Stomach (tissue), 9 donors: ENCODE results near the gene DHODH. TPM values are rescaled to one million over a fixed set of nuclear protein-coding genes. Genes with fewer than 3 reads are reported as not detected.

Experiments
- DNase-seq, 2 donors: peaks; one replicate each; pipeline versions ENCODE4 v3.0.0 to v3.0.0-alpha.2; 2013 to 2019
- H3K27ac ChIP-seq, 5 donors: fragments of 200-600 bp in 4 of 5; sonication (generic) in 4 of 5; one replicate each; pipeline ENCODE4 v1.5.1; 2013 to 2019; ENCODE audit warnings: mild to moderate bottlenecking in 1 of 5, moderate library complexity in 1 of 5
- H3K27me3 ChIP-seq, 3 donors: fragments of 200-600 bp; sonication (generic); one replicate each; pipeline ENCODE4 v1.5.1; 2017 to 2019; ENCODE audit warnings: mixed run types in 1 of 3
- H3K36me3 ChIP-seq, 4 donors: fragments of 200-600 bp; sonication (generic); 1 replicate in 3 of 4; 2 replicates in 1 of 4; pipeline ENCODE4 v1.5.1; 2016 to 2019
- H3K4me1 ChIP-seq, 4 donors: fragments of 200-600 bp; sonication (generic); one replicate each; pipeline ENCODE4 v1.5.1; 2016 to 2019
- H3K4me3 ChIP-seq, 4 donors: fragments of 200-600 bp; sonication (generic) in 3 of 4; one replicate each; pipeline ENCODE4 v1.5.1; 2016 to 2019; ENCODE audit warnings: mild to moderate bottlenecking in 1 of 4
- H3K9me3 ChIP-seq, 4 donors: fragments of 200-600 bp; sonication (generic); one replicate each; pipeline ENCODE4 v1.5.1; 2016 to 2019
- EP300 ChIP-seq: sonication (generic); formaldehyde crosslinking; IDR thresholded peaks from one replicate; pipeline ENCODE4 v1.6.1; 2017; ENCODE audit warnings: antibody characterized with exemption
- POLR2A ChIP-seq, 4 donors: fragments of 450-650 bp; IDR thresholded peaks; one replicate each; pipeline ENCODE4 v1.6.1; 2016; ENCODE audit warnings: antibody characterized with exemption in 4 of 4, control low read depth in 2 of 4, mild to moderate bottlenecking in 1 of 4, moderate library complexity in 1 of 4
- POLR2AphosphoS5 ChIP-seq, 3 donors: sonication (generic); formaldehyde crosslinking; IDR thresholded peaks; one replicate each; pipeline ENCODE4 v1.6.1; 2016; ENCODE audit warnings: antibody characterized with exemption in 3 of 3
- WGBS, 5 donors: extraction: QIAGEN DNeasy Blood & Tissue Kit in 3 of 5; methylation state at CpG; one replicate each; pipeline versions ENCODE4 v1.1.5 to v1.1.7; 2013 to 2018; 5-methylcytosine and 5-hydroxymethylcytosine counted together
- intact Hi-C: fragments of 100-400 bp; cut with DNase I; formaldehyde crosslinking; loops from one replicate; pipeline ENCODE4 v1.15.1; 2023; ENCODE audit warnings: low total_unique reads
- polyA plus RNA-seq, 3 donors: library from polyadenylated mRNA; stranded (reverse); fragments of 200-250 nt; gene quantifications; one replicate each; pipeline ENCODE4 v1.2.3, GENCODE V29; 2013
- total RNA-seq, 5 donors: library from RNA; depleted of rRNA; stranded (reverse); fragments of >200 nt; gene quantifications; one replicate each; pipeline versions ENCODE4 v1.1.0 to v1.2.3, GENCODE V29; 2014 to 2016
- TF ChIP-seq, protein P1 (sequence below), 7 experiments: fragments of 450-650 bp in 4 of 7; fragments of 200-600 bp in 3 of 7; sonication (generic) in 3 of 7; IDR thresholded peaks; one replicate each; pipeline ENCODE4 v1.5.1; 2016 to 2019; ENCODE audit warnings: antibody characterized with exemption in 7 of 7, control low read depth in 2 of 7, mild to moderate bottlenecking in 1 of 7
- donor health status: healthy with polysubstance abuse.
- donor health status: Bipolar disorder and iron deficiency.
- donor health status: healthy.

DHODH gene
- total and polyA plus RNA-seq, 8 donors = 1.2 to 6.0 (median 3.7) TPM; not detected in 1

DNA sequence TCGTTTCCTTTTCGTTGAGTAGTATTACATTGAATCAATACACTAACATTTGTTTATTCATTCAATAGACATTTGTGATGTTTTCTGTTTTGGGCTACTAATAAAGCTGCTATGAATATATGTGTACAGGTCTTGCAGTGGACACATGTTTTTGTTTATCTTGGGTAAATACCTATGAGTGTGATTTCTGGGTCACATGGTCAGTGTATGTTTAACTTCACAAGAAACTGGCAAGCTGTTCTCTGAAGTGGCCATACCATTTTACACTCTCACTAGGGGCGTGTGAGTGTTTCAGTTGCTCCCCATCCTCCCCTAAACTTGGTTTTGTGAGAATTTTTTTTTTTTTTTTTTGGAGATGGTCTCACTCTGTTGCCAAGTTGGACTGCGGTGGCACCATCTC lies 43.3 kb upstream of the DHODH start:
- Histone ChIP-seq H3K4me3 (no peak overlapping the region), H3K27me3 (no peaks in the 10 kb centered on the region), H3K4me1 (peaks cover 0 to 5% (median 0%) of the 10 kb centered on the region in 4 donors), H3K9me3 (no peaks in the 10 kb centered on the region), H3K27ac (no peak overlapping the region), H3K36me3 (no peaks in the 10 kb centered on the region)
- 47 to 67% (median 63%) methylated on average over 4 of the region's 4 CpGs for WGBS, 5 donors
- peak in 1 of 2 donors; percentile 14 for DNase-seq
- TF ChIP-seq EP300 (no peak), POLR2A (IDR thresholded peaks at IDR 0.05) (no peak), POLR2AphosphoS5 (IDR thresholded peaks at IDR 0.05) (no peak)
- TF ChIP-seq, protein P1, sequence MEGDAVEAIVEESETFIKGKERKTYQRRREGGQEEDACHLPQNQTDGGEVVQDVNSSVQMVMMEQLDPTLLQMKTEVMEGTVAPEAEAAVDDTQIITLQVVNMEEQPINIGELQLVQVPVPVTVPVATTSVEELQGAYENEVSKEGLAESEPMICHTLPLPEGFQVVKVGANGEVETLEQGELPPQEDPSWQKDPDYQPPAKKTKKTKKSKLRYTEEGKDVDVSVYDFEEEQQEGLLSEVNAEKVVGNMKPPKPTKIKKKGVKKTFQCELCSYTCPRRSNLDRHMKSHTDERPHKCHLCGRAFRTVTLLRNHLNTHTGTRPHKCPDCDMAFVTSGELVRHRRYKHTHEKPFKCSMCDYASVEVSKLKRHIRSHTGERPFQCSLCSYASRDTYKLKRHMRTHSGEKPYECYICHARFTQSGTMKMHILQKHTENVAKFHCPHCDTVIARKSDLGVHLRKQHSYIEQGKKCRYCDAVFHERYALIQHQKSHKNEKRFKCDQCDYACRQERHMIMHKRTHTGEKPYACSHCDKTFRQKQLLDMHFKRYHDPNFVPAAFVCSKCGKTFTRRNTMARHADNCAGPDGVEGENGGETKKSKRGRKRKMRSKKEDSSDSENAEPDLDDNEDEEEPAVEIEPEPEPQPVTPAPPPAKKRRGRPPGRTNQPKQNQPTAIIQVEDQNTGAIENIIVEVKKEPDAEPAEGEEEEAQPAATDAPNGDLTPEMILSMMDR (IDR thresholded peaks at IDR 0.05) = no peak
- intact Hi-C loops = no loop called here

- Histone ChIP-seq H3K36me3 (no peaks in the 10 kb centered on the region), H3K27ac (no peak overlapping the region), H3K9me3 (no peaks in the 10 kb centered on the region), H3K4me3 (no peak overlapping the region), H3K27me3 (no peaks in the 10 kb centered on the region), H3K4me1 (no peaks in the 10 kb centered on the region)
- WGBS, 5 donors = 43 to 58% (median 47%) methylated on average over 4 of the region's 4 CpGs
- no peak for DNase-seq
- intact Hi-C loops = no loop called here
- TF ChIP-seq POLR2AphosphoS5 (IDR thresholded peaks at IDR 0.05) (no peak), POLR2A (IDR thresholded peaks at IDR 0.05) (no peak), EP300 (no peak)
- TF ChIP-seq, protein P1 (IDR thresholded peaks at IDR 0.05) = no peak
Observed at GRCh38 chr16:71966932-71967331, 41.6 kb upstream of the DHODH start.

DNA sequence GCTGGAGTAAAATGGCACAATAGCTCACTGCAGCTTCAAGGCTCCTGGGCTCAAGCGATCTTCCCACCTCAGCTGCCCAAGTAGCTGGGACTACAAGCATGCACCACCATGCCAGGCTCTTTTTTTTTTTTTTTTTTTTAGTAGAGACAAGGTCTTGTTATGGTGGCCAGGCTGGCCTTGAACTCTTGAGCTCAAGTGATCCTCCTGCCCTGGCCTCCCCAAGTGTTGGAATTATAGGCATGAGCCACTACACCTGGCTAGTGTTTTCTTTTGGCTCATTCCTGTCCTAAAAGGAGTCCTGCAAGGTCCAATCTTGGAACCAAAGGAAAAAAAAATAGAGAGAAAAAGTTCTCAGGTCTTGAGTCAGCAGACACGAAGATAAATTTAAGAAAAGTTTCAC lies 39.2 kb upstream of the DHODH start:
- intact Hi-C loops = no loop called here
- 85 to 100% (median 93%) methylated on average over 2 of the region's 2 CpGs for WGBS, 5 donors

GRCh38 chr16:71971571-71971970 lies 37.0 kb upstream of the DHODH start:
- intact Hi-C loops = no loop called here

More for the DNA sequence above, 39.2 kb upstream of the DHODH start:
- no peak for DNase-seq
- H3K36me3 ChIP-seq = no peaks in the 10 kb centered on the region
- TF ChIP-seq POLR2AphosphoS5 (IDR thresholded peaks at IDR 0.05) (no peak), POLR2A (IDR thresholded peaks at IDR 0.05) (no peak), EP300 (no peak)
- TF ChIP-seq, protein P1 (IDR thresholded peaks at IDR 0.05) = no peak
- H3K9me3 ChIP-seq = no peaks in the 10 kb centered on the region
- H3K27ac ChIP-seq = no peak overlapping the region
- peaks cover 0 to 9% (median 0%) of the 10 kb centered on the region in 4 donors for H3K4me1 ChIP-seq
- H3K4me3 ChIP-seq = no peak overlapping the region
- no peaks in the 10 kb centered on the region for H3K27me3 ChIP-seq

DNA sequence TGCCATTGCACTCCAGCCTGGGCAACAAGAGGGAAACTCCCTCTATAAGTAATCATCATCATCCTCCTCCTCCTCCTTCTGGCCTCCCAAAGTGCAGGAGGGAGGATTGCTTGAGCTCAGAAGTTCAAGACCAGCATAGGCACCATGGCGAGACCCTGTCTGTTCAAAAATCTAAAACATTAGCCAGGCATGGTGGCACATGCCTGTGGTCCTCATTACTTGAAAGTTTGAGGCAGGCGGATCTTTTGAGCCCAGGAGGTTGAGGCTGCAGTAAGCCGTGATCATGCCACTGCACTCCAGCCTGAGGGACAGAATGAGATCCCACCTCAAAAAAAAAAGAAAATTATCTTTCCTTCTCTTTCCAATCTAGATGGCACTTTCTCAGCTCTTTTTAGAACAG lies 36.2 kb upstream of the DHODH start:
- TF ChIP-seq POLR2A (IDR thresholded peaks at IDR 0.05) (no peak), EP300 (no peak), POLR2AphosphoS5 (IDR thresholded peaks at IDR 0.05) (no peak)
- TF ChIP-seq, protein P1 (IDR thresholded peaks at IDR 0.05) = no peak
- H3K36me3 ChIP-seq = no peaks in the 10 kb centered on the region
- no peaks in the 10 kb centered on the region for H3K9me3 ChIP-seq
- intact Hi-C loops = no loop called here
- WGBS, 5 donors = 86 to 95% (median 91%) methylated on average over 3 of the region's 3 CpGs
- H3K27ac ChIP-seq = no peak overlapping the region
- H3K4me1 ChIP-seq = peaks cover 0 to 9% (median 0%) of the 10 kb centered on the region in 4 donors
- H3K27me3 ChIP-seq = no peaks in the 10 kb centered on the region
- no peak overlapping the region for H3K4me3 ChIP-seq
- DNase-seq = no peak

More at GRCh38 chr16:71971571-71971970, 37.0 kb upstream of the DHODH start:
- Histone ChIP-seq H3K4me1 (peaks cover 0 to 9% (median 0%) of the 10 kb centered on the region in 4 donors), H3K9me3 (no peaks in the 10 kb centered on the region), H3K4me3 (no peak overlapping the region), H3K27ac (no peak overlapping the region), H3K27me3 (no peaks in the 10 kb centered on the region), H3K36me3 (no peaks in the 10 kb centered on the region)
- 90 to 97% (median 94%) methylated on average over 4 of the region's 4 CpGs for WGBS, 5 donors
- TF ChIP-seq POLR2A (IDR thresholded peaks at IDR 0.05) = no peak
- TF ChIP-seq EP300 = no peak
- DNase-seq = no peak
